ENCODE data around the gene SPATA3.

The SPATA3 gene

GRCh38 chr2:231029563-231029962, 33.6 kb downstream of the SPATA3 start:
- DNase-seq (ENCODE audit: low spot score): no peak

DNA sequence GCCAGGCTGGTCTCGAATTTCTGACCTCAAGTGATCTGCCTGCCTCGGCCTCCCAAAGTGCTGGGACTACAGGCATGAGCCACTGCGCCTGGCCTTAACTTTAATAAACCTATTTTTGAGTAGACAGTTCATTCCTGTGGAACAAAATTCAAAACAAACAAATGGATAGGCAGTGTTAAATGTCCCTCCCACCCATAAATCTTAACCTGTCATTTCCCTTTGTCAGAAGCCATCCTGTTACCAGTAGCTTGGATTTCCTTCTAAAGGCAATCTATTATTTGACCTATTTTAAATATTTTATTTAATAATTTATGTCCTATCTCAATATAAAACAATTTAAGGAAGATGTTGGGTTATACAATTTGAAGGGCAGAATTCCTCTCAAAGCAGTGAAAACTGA, 34.8 kb downstream of the SPATA3 start:
- DNase-seq (ENCODE audit: low spot score): no peak

DNA sequence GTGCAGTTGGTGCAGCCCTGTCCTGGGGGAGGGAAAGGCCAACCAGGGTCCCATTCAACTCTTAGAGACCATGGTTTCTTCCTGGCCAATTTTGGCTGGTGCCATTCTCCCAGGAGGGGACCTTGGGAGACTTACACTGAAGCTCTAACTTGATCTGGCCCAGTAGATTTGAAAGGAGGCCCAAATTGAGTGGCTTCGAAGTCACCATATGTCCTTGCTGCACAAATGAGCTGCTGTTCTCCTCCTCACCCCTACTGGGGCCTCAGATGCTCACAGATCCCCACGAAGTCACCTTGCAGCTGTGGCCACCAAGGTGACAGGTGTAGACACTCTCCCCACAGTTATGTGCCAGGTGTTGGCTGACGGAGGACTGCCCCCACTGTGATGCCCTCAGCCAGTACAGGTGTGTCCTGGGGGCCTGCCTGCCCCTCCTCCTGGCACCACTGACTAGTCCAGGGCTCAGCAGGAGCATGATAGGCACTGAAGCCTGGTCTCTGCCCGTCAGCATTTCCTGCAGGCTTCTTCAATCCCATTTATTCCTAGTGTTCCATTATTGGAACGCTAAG, 36.7 kb downstream of the SPATA3 start:
- DNase-seq (ENCODE audit: low spot score): no peak

GRCh38 chr2:231033147-231034132, 37.5 kb downstream of the SPATA3 start:
- no peak for DNase-seq (ENCODE audit: low spot score)

GRCh38 chr2:231034291-231034882, 38.5 kb downstream of the SPATA3 start:
- no peak for DNase-seq (ENCODE audit: low spot score)

DNA sequence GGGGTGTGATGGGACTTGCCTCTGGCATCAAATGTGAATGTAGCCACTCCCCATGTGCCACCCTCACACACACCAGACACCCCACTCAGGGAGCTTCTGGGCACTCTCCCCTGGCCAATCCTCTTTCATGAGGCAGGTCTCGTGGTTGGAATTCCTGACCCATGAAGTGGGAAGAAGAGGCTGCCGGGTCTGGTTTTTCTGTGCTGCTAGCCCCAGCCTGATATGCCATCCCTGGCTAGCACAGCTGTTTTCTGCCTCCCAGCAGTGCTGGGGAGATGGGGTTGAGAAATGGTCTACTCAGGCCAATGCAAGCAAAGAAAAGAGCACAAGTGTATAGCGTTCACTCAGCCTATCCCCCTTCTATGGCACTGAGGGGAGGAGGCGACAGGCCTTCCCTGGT, 40.2 kb downstream of the SPATA3 start:
- DNase-seq (ENCODE audit: low spot score): no peak

DNA sequence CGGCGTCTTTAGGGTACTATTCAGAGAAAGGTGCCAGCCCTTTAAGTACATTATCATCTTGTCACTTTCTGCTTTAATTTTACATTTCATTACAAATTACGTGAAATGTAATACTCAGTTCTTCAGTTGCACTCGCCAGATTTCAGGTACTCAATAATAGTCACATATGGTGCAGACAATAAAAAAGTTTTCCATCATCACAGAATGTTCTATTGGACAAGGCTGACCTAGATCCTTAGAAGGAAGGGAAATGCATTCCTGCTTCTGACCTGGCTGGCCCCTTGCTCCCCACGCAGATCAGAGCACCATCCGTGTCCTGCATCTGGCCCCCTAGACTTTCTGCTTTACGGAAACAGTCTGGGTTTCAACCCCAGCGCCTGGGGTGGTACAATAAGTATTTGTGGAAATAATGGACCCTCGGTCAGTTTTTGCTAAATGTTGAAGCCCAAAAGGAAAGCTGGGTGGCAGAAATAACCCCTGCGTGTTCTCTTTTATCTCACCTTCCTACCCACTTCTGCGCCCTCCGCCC, 40.7 kb downstream of the SPATA3 start:
- no peak for DNase-seq (ENCODE audit: low spot score)

DNA sequence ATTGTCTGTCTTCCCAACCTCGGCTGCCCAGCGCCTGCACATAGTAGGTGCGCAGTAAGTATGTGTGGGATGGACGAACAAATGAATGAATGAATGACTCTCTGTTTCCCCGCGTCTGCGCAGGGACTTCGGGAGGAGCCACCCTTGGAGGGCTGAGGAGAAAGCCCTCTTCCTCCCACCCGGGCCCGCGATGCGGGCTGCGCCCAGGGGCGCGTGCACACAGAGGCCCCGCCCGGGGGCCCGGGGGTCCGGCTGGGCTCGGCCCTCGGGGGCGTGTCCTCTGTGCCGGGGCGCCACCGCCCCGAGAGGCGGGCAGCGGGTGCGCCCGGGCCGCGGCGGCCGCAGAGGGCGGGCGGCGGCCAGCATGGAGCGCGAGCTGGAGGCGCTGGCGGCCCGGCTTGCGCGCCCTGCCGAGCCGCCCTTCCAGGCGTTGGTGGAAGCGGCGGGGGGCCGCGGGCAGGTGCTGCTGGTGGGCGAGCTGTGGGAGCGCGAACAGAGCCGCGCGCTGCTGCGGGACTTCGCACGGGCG, 41.3 kb downstream of the SPATA3 start, which contains the start of gene C2orf72:
C2orf72 (plus strand) TSS at position 322 of the 529 bp plus-strand sequence; CDS start at position 365, 43 bp downstream.
- no peak for DNase-seq (ENCODE audit: low spot score)

GRCh38 chr2:231037731-231038482, 42.0 kb downstream of the SPATA3 start:
- DNase-seq (ENCODE audit: low spot score): no peak

DNA sequence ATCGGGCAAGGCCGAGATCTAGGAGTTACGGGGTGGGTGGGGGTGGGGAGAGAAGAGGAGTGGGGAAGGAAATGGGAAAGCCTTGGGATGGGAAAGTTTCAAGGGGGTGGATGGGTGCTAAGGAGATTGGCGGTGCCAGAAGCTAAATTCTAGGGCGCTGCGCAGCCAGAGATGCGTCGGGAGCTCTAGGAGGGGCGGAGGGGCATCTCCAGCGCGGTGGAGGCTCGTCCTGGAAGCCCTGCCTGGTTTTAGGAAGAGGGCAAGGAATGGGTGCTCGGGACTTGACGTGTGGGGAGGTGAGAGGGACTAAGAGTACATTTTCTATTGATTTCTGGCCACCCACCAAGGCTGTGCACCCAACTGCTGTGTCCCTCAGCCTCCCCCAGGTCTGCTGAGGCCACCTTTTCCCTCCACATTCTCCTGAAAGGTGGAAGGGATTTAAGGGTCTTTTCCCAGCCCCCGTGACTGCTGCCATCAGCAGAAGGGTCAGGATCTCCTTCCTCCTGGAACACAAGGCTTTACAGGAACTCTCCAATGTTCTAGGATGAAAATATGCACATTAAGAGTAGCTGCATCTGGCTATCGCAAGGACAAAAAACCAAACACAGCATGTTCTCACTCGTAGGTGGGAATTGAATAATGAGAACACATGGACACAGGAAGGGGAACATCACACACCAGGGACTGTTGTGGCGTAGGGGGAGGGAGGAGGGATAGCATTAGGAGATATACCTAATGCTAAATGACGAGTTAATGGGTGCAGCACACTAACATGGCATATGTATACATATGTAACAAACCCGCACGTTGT, 42.8 kb downstream of the SPATA3 start:
- DNase-seq (ENCODE audit: low spot score): no peak

- DNase-seq (ENCODE audit: low spot score): no peak
Measured at GRCh38 chr2:231039294-231039664, 43.4 kb downstream of the SPATA3 start.

DNA sequence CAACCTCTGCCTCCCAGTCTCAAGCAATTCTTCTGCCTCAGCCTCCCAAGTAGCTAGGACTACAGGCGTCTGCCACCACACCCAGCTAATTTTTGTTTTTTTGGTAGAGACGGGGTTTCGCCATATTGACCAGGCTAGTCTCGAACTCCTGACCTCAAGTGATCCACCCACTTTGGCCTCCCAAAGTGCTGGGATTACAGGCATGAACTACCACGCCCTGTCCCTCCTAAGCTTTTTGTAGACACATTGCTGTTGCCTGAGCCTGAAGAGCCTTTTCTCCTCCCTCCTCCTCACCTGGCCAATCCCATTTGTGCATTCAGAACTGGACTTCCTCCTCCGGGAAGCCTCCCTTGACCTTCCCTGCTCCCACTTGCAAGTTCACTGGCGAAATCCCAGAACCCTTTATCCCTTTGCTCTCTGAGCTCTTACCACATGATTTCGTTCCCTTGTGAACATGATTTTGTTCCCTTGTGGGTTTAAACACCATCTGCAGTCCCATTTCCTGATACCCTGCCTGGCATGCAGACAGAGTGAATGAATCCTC, 44.0 kb downstream of the SPATA3 start:
- no peak for DNase-seq (ENCODE audit: low spot score)

DNA sequence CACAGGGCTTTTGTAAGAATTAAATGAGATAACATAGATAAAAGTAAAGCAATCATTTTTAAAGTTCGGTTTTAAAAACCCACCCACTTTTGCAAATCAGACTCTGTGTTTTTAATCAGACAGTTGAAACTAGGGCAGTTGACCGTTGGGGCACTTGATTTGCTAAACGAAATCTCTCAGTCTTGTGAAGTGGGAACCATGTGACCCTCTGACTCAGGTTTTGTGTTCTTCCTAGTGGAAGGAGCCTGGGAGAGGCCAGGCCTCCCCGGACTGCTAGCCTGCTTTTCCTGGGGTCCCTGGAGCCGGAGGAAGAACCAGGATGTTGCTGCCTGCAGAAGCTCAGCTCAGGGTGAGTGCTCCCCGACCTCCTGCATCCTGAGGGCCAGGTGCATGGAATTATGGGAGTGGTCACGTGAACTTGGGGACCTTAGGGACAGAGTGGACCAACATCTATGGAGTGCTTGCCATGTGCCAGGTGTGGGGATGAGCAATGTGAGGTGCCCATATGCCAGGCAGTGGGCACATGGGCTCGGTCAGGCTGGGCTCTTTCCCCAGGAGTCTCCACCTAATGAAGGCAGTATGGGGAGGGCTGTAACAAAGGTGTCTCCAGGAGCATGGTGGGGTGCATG, 45.3 kb downstream of the SPATA3 start:
- DNase-seq (ENCODE audit: low spot score): no peak

DNA sequence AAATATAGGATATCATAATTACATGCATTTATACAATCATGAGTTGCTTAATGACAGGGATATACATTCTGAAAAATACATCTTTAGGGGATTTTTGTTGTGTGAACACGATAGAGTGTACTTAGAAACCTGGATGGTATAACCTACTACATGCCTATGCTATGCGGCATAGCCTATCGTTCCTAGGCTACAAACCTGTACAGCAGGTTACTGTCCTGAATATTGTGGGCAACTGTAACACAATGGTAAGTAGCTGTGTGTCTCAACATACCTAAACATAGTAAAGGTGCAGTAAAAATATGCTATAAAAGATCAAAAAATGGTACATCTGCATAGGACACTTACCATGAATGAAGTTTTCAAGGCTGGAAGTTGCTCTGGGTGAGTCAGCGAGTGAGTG, 47.9 kb downstream of the SPATA3 start:
- no peak for DNase-seq (ENCODE audit: low spot score)

GRCh38 chr2:231046916-231047273, 51.0 kb downstream of the SPATA3 start:
- DNase-seq (ENCODE audit: low spot score): no peak

DNA sequence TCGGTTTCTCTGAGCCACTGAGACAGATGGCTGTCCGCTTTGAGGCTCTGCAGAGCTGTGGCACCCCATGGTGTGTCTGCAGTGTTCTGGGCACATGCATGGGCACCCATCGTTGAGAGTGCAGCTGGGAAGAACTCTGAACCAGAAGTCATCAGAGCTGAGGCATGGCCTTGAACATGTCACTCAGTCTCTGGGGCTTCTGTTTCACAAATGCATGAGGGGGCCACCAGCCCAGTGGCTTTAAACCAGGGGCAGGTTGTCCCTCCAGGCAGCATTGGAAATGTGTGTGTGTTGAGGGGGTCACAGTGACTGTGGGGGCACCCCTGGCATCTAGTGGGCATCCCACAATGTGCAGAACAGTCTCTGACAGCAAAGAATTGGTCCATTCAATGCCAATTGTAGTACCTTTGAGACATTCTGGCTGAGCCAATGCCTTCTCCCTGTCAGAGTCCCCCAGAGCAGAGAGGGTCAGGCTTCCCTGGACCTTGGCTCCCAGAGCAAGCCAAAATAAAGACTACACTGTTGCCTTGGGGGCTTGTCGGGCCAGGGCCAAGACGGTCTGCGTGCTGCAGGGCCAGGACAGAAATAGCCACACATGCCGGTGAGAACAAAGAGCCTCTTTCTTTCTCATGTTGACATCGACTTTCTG, 51.5 kb downstream of the SPATA3 start:
- DNase-seq (ENCODE audit: low spot score): no peak

DNA sequence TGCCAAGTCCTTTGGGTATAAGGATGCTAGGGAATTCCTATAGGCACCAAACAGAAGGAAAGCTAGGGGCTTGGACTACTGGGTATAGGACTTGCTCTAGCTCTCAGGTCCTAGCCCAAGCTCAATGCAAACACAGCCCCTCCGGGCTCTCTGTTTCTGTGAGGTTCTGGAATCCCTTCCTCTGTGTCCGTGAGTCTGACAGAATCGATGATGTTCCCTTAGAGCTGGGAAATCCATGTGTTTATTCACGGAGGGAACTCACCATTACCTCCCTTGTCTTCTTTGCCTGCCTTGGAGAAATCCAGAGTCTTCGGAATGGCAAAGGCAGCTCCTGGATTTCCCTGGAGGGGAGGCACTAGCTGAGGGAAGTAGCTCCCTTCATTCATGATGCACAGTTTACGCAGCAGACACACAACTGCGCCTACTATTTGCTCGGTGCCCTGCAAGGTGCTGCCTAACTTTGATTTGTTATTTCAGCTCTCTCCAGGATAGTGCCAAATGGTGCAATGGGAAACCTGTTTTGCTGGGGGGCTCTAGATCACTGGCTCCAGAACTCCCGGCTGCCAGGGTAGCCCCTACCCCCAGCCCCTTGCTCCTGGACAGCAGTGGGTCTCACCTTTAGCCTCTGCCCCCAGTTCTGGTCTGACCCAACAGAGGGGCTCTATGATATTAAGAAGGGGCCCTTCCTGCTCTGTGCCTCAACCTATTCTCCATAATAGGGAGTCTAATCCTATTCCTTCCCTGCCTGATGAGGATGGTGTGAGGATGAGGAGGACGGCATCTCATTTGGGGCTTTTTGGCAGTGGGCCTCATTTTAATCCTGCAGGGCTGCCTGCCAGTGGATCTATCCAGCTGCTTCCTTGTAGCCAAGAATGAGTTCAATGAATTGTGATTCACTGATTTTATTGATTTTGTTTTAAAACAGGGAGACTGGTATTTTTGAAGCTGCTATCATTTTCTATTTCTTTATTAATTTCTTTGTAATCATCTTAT, 52.3 kb downstream of the SPATA3 start:
- no peak for DNase-seq (ENCODE audit: low spot score)

DNA sequence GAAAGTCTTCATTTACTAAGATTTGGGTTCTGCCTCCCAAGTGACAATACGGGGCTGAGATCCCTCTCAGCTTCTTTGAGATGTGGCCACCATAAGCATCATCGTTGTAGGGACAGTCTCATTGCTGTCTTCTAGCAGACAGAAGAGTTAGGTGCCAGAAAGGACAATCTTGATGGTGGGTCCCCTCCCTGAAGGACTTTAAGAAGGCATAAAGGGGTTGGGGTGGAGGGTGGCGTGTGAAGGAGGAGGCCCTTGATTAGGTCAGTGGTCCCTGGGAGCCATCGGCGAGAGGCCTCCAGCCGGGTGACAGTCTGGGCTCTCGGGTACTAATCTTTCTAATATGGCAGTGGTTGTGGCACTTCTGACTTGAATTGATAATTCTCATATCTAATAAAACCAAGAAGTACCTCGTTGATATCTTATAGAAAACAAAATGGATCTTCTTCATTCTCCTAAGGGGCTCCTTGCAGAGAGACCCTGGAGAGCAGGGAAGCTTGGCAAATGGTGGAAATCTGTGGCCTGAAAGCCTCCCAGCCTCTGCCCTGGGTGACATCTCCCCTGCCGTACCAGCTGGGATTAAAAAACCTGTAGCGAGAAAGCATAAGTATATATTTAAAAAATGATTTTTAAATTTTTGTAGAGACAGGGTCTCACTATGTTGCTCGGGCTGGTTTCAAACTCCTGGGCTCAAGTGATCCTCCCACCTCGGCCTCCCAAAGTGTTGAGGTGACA, 53.5 kb downstream of the SPATA3 start:
- DNase-seq (ENCODE audit: low spot score): no peak
